HL-60 (cell line): ENCODE data around the gene CD44.

Experiments
- DNase-seq, 2 experiments: peaks; one replicate each; pipeline ENCODE4 v3.0.0-alpha.2; 2010 to 2020; ENCODE audit warnings: low read depth in 1 of 2, low spot score in 1 of 2
- H3K27ac ChIP-seq: fragments of 250-450 bp; sonication (Bioruptor Pico); replicated peaks from 2 replicates; pipeline ENCODE4 v1.5.1; 2020; ENCODE audit warnings: mild to moderate bottlenecking, moderate library complexity
- H3K27me3 ChIP-seq: fragments of 250-450 bp; sonication (Bioruptor Pico); 2 replicates; pipeline ENCODE4 v1.5.1; 2021; ENCODE audit warnings: mild to moderate bottlenecking, moderate library complexity; ENCODE audit not compliant: insufficient read depth, poor library complexity, severe bottlenecking
- H3K4me3 ChIP-seq: replicated peaks from 2 replicates; pipeline ENCODE4 v1.5.1; 2011; ENCODE audit warnings: mild to moderate bottlenecking, control low read depth, low read length; ENCODE audit not compliant: insufficient read depth
- CTCF ChIP-seq: IDR thresholded peaks from one replicate; pipeline ENCODE4 v1.5.1; 2011; ENCODE audit warnings: low read length, control low read depth, inconsistent platforms; ENCODE audit not compliant: insufficient read depth
- GABPA ChIP-seq: IDR thresholded peaks from 2 replicates; pipeline ENCODE4 v1.6.1; 2012; ENCODE audit warnings: low read depth
- POLR2AphosphoS5 ChIP-seq: IDR thresholded peaks from 2 replicates; pipeline ENCODE4 v1.6.1; 2012; ENCODE audit warnings: low read depth
- REST ChIP-seq: IDR thresholded peaks from 2 replicates; pipeline ENCODE4 v1.6.1; 2012; ENCODE audit warnings: low read depth; ENCODE audit not compliant: insufficient replicate concordance
- SPI1 ChIP-seq: IDR thresholded peaks from 2 replicates; pipeline ENCODE4 v1.6.1; 2012; ENCODE audit warnings: low read depth, mild to moderate bottlenecking, borderline replicate concordance

Gene CD44

GRCh38 chr11:35160246-35160824, 21.4 kb downstream of the CD44 start:
- Histone ChIP-seq H3K27me3 (no peaks in the 10 kb centered on the region), H3K4me3 (no peak overlapping the region), H3K27ac (no peak overlapping the region)
- TF ChIP-seq GABPA (no peak), SPI1 (no peak), REST (no peak), CTCF (no peak), POLR2AphosphoS5 (no peak)
- DNase-seq: no peak

GRCh38 chr11:35160902-35161597, 22.1 kb downstream of the CD44 start:
- H3K4me3 ChIP-seq: no peak overlapping the region
- no peak overlapping the region for H3K27ac ChIP-seq
- H3K27me3 ChIP-seq: no peaks in the 10 kb centered on the region
- no peak for TF ChIP-seq REST
- no peak for TF ChIP-seq SPI1
- no peak for TF ChIP-seq CTCF
- no peak for TF ChIP-seq POLR2AphosphoS5
- DNase-seq: no peak

- DNase-seq: peak in 1 of 2 experiments; percentile 68
- Histone ChIP-seq H3K4me3 (no peak overlapping the region), H3K27me3 (no peaks in the 10 kb centered on the region), H3K27ac (peak overlapping the region; percentile 21)
- peak; percentile 55; the same call in 1 of the 2 replicates for TF ChIP-seq SPI1
- TF ChIP-seq GABPA: no peak
Measured at GRCh38 chr11:35162745-35163144, 23.8 kb downstream of the CD44 start.

GRCh38 chr11:35163209-35163608, 24.2 kb downstream of the CD44 start:
- Histone ChIP-seq H3K27ac (peak overlapping the region; percentile 21), H3K27me3 (no peaks in the 10 kb centered on the region), H3K4me3 (no peak overlapping the region)
- DNase-seq: no peak
- TF ChIP-seq POLR2AphosphoS5 (no peak), SPI1 (no peak), GABPA (no peak), CTCF (no peak), REST (no peak)
